GM12865 (cell line): Measurements from ENCODE around the gene CNTNAP4.

Experiments used
- DNase-seq: peaks from one replicate; pipeline ENCODE4 v3.0.0; 2010; ENCODE audit warnings: low read depth
- H3K4me3 ChIP-seq: 2 replicates; pipeline ENCODE4 v1.5.1; 2011; ENCODE audit warnings: mild to moderate bottlenecking, low read depth, low read length, control low read depth
- TF ChIP-seq, protein P1 (sequence below): IDR thresholded peaks from 2 replicates; pipeline ENCODE4 v1.5.1; 2011; ENCODE audit warnings: low read length, control low read depth, low read depth, inconsistent platforms; ENCODE audit not compliant: insufficient read depth; ENCODE audit errors: missing control alignments

The CNTNAP4 gene

DNA sequence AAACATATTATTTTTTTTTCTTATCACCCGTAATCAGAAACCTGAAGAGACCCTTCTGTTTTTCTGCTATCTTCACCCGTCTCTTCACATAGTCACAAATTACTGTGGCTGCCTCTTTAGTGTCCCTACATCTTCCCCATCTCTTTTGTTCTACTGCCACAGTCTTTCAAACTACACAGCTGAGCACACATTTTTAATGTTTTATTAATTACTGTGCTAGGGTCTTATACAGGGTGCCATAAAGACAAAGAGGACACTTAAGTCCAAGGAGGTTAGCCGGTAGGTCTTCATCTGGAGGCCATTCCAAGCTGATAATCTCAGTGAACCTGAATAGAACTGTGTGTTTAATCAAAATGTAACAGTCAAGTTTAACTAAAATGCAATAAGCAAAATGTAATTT lies 20.7 kb downstream of the CNTNAP4 start:
- no peak for DNase-seq
- TF ChIP-seq, protein P1, sequence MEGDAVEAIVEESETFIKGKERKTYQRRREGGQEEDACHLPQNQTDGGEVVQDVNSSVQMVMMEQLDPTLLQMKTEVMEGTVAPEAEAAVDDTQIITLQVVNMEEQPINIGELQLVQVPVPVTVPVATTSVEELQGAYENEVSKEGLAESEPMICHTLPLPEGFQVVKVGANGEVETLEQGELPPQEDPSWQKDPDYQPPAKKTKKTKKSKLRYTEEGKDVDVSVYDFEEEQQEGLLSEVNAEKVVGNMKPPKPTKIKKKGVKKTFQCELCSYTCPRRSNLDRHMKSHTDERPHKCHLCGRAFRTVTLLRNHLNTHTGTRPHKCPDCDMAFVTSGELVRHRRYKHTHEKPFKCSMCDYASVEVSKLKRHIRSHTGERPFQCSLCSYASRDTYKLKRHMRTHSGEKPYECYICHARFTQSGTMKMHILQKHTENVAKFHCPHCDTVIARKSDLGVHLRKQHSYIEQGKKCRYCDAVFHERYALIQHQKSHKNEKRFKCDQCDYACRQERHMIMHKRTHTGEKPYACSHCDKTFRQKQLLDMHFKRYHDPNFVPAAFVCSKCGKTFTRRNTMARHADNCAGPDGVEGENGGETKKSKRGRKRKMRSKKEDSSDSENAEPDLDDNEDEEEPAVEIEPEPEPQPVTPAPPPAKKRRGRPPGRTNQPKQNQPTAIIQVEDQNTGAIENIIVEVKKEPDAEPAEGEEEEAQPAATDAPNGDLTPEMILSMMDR = no peak
- no peak overlapping the region for H3K4me3 ChIP-seq

DNA sequence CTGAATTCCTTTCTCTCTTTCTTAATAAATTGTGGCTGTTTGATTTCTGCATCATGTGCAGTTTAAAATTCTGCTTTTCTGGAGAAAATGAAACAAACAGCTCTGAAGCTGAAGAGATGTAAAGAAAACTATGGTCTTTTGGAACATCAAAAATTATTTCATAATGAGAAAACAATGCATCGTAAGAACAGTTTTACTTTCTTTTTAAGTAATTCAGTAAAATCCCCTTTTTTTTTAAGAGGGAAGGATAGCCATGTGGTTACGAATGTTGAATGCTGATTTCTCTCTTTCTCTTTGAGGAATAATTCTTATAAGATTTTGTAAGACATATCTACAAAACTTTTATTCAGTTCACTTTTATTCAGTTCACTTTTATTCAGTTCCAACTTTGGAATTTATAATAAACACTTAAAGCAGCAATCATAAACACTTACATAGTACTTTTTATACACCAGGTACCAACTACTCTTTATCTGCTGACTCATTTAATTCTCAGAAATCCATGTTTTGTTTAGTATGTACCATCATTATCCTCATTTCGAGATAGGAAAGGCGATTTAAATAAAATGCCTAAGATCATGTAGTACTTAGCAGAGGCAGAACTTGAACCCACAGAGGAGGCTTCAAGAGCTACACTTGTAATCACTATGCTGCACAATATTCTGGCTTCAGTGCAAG lies 26.6 kb downstream of the CNTNAP4 start:
- peak overlapping the region; percentile 44 for H3K4me3 ChIP-seq
- DNase-seq = no peak
- TF ChIP-seq, protein P1 = no peak

DNA sequence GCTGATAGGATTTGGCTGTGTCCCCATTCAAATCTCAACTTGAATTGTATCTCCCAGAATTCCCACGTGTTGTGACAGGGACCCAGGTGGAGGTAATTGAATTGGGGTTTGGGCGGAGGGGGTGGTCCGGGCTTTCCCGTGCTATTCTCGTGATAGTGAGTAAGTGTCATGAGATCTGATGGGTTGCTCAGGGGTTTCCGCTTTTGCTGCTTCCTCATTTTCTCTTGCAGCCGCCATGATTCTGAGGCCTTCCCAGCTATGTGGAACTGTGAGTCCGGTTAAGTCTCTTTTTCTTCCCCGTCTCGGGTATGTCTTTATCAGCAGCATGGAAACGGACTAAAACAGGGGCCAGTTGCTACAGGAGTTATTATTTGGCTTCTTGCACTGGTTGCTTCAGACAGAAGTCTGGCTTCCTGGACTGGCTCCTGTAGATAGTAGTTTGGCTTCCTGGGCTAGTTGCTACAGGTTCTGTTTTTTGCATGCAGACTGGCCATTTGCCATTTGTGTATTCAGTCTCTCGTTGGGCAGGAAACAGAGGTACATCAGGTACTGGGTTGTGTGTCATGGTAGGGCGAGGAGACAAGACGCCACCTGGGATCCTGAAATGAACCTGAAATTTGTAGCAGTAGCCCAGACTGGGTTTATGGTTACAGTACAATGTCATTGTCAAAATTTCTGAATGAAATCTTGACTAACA lies 32.6 kb downstream of the CNTNAP4 start:
- TF ChIP-seq, protein P1 = no peak
- no peak overlapping the region for H3K4me3 ChIP-seq
- DNase-seq = no peak

DNA sequence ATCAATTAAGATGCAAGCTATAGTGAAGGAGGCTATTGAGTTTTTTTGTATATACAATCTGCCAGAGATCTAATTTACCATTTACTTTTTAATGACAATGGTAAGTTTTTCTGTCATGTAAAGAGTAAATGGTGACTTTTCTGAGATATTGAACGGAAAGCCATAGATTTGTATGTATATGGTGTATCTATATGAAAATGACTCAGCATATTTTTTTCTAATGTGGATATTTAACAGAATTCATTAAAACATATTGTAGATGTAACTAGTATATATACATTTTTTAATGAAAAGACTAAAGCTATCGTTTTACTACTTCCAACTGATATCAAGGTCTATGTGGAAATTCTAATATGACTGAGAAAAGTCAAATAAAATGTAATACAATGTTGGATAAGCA lies 34.1 kb downstream of the CNTNAP4 start:
- H3K4me3 ChIP-seq = no peak overlapping the region
- TF ChIP-seq, protein P1 = no peak
- no peak for DNase-seq

DNA sequence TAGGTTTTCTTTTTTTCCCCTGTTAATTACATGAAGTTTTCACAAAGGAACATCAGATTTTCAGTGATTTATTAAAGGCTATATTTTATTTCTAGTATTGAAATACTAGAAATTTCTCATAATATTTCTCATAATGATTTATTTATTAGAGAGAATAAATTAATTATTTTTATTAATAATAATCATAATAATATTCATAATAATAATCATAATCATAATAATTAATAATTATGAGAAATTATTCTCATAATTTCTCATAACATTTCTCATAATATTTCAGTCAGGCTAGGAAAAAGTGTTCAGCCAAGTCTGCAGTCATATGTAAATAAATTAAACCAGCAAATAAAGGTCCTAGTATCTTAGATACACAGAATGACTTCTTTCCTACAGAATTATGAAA lies 41.4 kb downstream of the CNTNAP4 start:
- no peak for DNase-seq
- no peak overlapping the region for H3K4me3 ChIP-seq
- TF ChIP-seq, protein P1 = no peak

DNA sequence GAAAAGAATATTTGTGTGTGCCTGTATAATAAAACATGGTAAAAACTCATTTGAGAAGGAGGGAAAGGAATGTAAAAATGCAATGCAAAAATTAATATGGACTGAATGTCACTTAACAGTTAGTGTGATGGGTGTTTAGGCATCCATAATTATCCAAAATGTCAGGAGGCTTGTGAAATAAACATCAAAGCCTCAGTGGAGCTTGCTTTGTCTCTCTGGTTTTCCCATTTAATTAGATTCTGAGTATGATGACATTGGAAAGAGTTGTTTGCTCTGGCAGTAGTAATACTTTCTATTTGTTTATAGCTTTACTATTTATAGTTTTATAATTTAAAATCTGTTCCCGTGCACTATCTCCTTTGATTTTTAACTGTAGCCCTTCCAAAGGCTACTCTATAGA lies 51.9 kb downstream of the CNTNAP4 start:
- TF ChIP-seq, protein P1 = no peak
- no peak for DNase-seq
- H3K4me3 ChIP-seq = no peak overlapping the region
